CD14-positive monocyte (primary cell): ENCODE measurements around the gene MYOM1. TPM values are rescaled to one million over a fixed set of nuclear protein-coding genes. Genes with fewer than 3 reads are reported as not detected.

Source experiments
- DNase-seq, 3 donors: peaks; one replicate each; pipeline ENCODE4 v3.0.0-alpha.2; 2011 to 2022
- H2AFZ ChIP-seq: 2 replicates; pipeline ENCODE4 v1.6.0; 2012; ENCODE audit warnings: mild to moderate bottlenecking, low read depth, low read length, inconsistent platforms; ENCODE audit not compliant: insufficient read depth, poor library complexity, severe bottlenecking
- H3K27ac ChIP-seq, 2 donors: 1 replicate in 1 of 2; 2 replicates in 1 of 2; pipeline ENCODE4 v1.5.1; 2012 to 2013; ENCODE audit warnings: low read length in 2 of 2, control low read depth in 1 of 2, inconsistent platforms in 1 of 2, low read depth in 1 of 2, mild to moderate bottlenecking in 1 of 2
- H3K27me3 ChIP-seq, 2 donors: one replicate each; pipeline versions ENCODE4 v1.6.0 to v1.6.1; 2011 to 2013; ENCODE audit warnings: low read length in 2 of 2; ENCODE audit not compliant: control insufficient read depth in 2 of 2, insufficient read depth in 2 of 2
- H3K36me3 ChIP-seq, 2 donors: replicated peaks in 1 of 2; 1 replicate in 1 of 2; 2 replicates in 1 of 2; pipeline versions ENCODE4 v1.5.1 to v1.6.1; 2012 to 2013; ENCODE audit warnings: low read length in 2 of 2, control low read depth in 1 of 2, inconsistent platforms in 1 of 2, mild to moderate bottlenecking in 1 of 2; ENCODE audit not compliant: insufficient read depth in 2 of 2, control insufficient read depth in 1 of 2
- H3K4me1 ChIP-seq, 2 donors: 1 replicate in 1 of 2; 2 replicates in 1 of 2; pipeline versions ENCODE4 v1.5.1 to v1.6.1; 2012 to 2013; ENCODE audit warnings: low read length in 2 of 2, control low read depth in 1 of 2, inconsistent platforms in 1 of 2, mild to moderate bottlenecking in 1 of 2, moderate library complexity in 1 of 2; ENCODE audit not compliant: insufficient read depth in 2 of 2, control insufficient read depth in 1 of 2
- H3K4me2 ChIP-seq: replicated peaks from 2 replicates; pipeline ENCODE3; 2012; ENCODE audit warnings: low read length, moderate library complexity, mild to moderate bottlenecking; ENCODE audit not compliant: poor library complexity, severe bottlenecking; ENCODE audit errors: extremely low read depth
- H3K4me3 ChIP-seq, 3 experiments: fragments of 200-600 bp in 1 of 3; sonication (generic) in 1 of 3; replicated peaks in 1 of 3; 1 replicate in 2 of 3; 2 replicates in 1 of 3; pipeline ENCODE4 v1.5.1; 2011 to 2013; ENCODE audit warnings: low read length in 3 of 3, mild to moderate bottlenecking in 3 of 3, control low read depth in 2 of 3, low read depth in 2 of 3, inconsistent platforms in 1 of 3, moderate library complexity in 1 of 3
- H3K79me2 ChIP-seq: 2 replicates; pipeline ENCODE4 v1.6.0; 2012; ENCODE audit warnings: mild to moderate bottlenecking, control low read depth, inconsistent platforms, low read length, moderate library complexity; ENCODE audit not compliant: insufficient read depth
- H3K9ac ChIP-seq: 2 replicates; pipeline ENCODE4 v1.6.0; 2017; ENCODE audit warnings: low read length, mild to moderate bottlenecking; ENCODE audit not compliant: insufficient read depth, poor library complexity, severe bottlenecking
- H3K9me3 ChIP-seq, 2 donors: replicated peaks in 1 of 2; 1 replicate in 1 of 2; 2 replicates in 1 of 2; pipeline versions ENCODE4 v1.5.1 to v1.6.1; 2012 to 2013; ENCODE audit warnings: low read length in 2 of 2, control low read depth in 1 of 2; ENCODE audit not compliant: control insufficient read depth in 1 of 2, insufficient read depth in 1 of 2
- H4K20me1 ChIP-seq: 2 replicates; pipeline ENCODE4 v1.6.0; 2012; ENCODE audit warnings: mild to moderate bottlenecking, low read length, control low read depth, moderate library complexity; ENCODE audit not compliant: insufficient read depth
- H3K27ac Mint-ChIP-seq, 7 donors: one replicate each; pipeline ENCODE4 v1.8.0; 2020; ENCODE audit warnings: mild to moderate bottlenecking in 7 of 7, mixed read lengths in 7 of 7, moderate library complexity in 6 of 7, inconsistent platforms in 2 of 7
- H3K27me3 Mint-ChIP-seq, 3 donors: one replicate each; pipeline ENCODE4 v1.8.0; 2021 to 2022; ENCODE audit warnings: low read depth in 3 of 3, mild to moderate bottlenecking in 3 of 3, mixed read lengths in 3 of 3, moderate library complexity in 3 of 3, inconsistent platforms in 1 of 3
- H3K36me3 Mint-ChIP-seq, 2 donors: one replicate each; pipeline ENCODE4 v1.8.0; 2020; ENCODE audit warnings: mixed read lengths in 2 of 2, inconsistent platforms in 1 of 2, mild to moderate bottlenecking in 1 of 2
- H3K4me1 Mint-ChIP-seq: one replicate; pipeline ENCODE4 v1.8.0; 2020; ENCODE audit warnings: mild to moderate bottlenecking, mixed read lengths
- H3K4me3 Mint-ChIP-seq, 2 donors: one replicate each; pipeline ENCODE4 v1.8.0; 2020; ENCODE audit warnings: mild to moderate bottlenecking in 2 of 2, mixed read lengths in 2 of 2, moderate library complexity in 1 of 2
- H3K9me3 Mint-ChIP-seq, 7 donors: one replicate each; pipeline ENCODE4 v1.8.0; 2020 to 2022; ENCODE audit warnings: mixed read lengths in 7 of 7, mild to moderate bottlenecking in 6 of 7, moderate library complexity in 6 of 7, inconsistent platforms in 2 of 7
- WGBS: methylation state at CpG from one replicate; pipeline ENCODE4 v1.1.5; 2013; ENCODE audit warnings: missing lambda C conversion rate; ENCODE audit not compliant: insufficient coverage; 5-methylcytosine and 5-hydroxymethylcytosine counted together
- intact Hi-C, 2 donors: fragments of 100-400 bp; cut with micrococcal nuclease; formaldehyde crosslinking; loops; one replicate each; pipeline versions ENCODE4 v1.15.0 to v1.15.1; 2023
- polyA plus RNA-seq, 3 donors: library from polyadenylated mRNA; depleted of rRNA in 1 of 3; unstranded in 2 of 3; stranded (reverse) in 1 of 3; fragments of 300-500 nt in 2 of 3; fragments of >200 nt in 1 of 3; fragmentation: Illumina TruSeq in 2 of 3; gene quantifications; 1 replicate in 2 of 3; 2 replicates in 1 of 3; pipeline ENCODE4 v1.2.3, GENCODE V29; 2012 to 2021
- TF ChIP-seq, protein P1 (sequence below): fragments of 200-600 bp; IDR thresholded peaks from one replicate; pipeline ENCODE4 v1.8.0; 2022; ENCODE audit warnings: antibody characterized with exemption, mild to moderate bottlenecking

MYOM1 gene
- polyA plus RNA-seq, 3 donors: 0.05 to 0.95 (median 0.22) TPM

- Mint-ChIP-seq H3K36me3 (no peaks in the 10 kb centered on the region), H3K27me3 (peaks cover 0 to 2% (median 2%) of the 10 kb centered on the region in 3 donors), H3K9me3 (peaks cover 0 to 1% (median 0%) of the 10 kb centered on the region in 7 donors), H3K4me3 (no peak overlapping the region), H3K27ac (peak overlapping the region in 2 of 7 donors; percentile 26 to 38), H3K4me1 (peaks cover 32% of the 10 kb centered on the region)
- Histone ChIP-seq H2AFZ (no peak overlapping the region), H3K4me3 (no peak overlapping the region), H3K79me2 (no peaks in the 10 kb centered on the region), H3K4me2 (no peak overlapping the region), H3K9me3 (no peaks in the 10 kb centered on the region), H3K27me3 (no peaks in the 10 kb centered on the region), H3K9ac (no peak overlapping the region), H3K4me1 (no peaks in the 10 kb centered on the region), H3K36me3 (no peaks in the 10 kb centered on the region), H4K20me1 (no peaks in the 10 kb centered on the region), H3K27ac (no peak overlapping the region)
- TF ChIP-seq, protein P1, sequence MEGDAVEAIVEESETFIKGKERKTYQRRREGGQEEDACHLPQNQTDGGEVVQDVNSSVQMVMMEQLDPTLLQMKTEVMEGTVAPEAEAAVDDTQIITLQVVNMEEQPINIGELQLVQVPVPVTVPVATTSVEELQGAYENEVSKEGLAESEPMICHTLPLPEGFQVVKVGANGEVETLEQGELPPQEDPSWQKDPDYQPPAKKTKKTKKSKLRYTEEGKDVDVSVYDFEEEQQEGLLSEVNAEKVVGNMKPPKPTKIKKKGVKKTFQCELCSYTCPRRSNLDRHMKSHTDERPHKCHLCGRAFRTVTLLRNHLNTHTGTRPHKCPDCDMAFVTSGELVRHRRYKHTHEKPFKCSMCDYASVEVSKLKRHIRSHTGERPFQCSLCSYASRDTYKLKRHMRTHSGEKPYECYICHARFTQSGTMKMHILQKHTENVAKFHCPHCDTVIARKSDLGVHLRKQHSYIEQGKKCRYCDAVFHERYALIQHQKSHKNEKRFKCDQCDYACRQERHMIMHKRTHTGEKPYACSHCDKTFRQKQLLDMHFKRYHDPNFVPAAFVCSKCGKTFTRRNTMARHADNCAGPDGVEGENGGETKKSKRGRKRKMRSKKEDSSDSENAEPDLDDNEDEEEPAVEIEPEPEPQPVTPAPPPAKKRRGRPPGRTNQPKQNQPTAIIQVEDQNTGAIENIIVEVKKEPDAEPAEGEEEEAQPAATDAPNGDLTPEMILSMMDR: no peak
- intact Hi-C loops: no loop called here
- WGBS: 98% methylated on average over 5 of the region's 6 CpGs
- DNase-seq: no peak
Measured at GRCh38 chr18:3058328-3059191, 161.2 kb downstream of the MYOM1 start.

- Histone ChIP-seq H2AFZ (no peak overlapping the region), H3K9ac (no peak overlapping the region), H3K27me3 (no peaks in the 10 kb centered on the region), H3K9me3 (no peaks in the 10 kb centered on the region), H3K4me3 (no peak overlapping the region), H4K20me1 (no peaks in the 10 kb centered on the region), H3K4me2 (no peak overlapping the region), H3K36me3 (no peaks in the 10 kb centered on the region), H3K27ac (no peak overlapping the region), H3K79me2 (no peaks in the 10 kb centered on the region), H3K4me1 (peaks cover 2% of the 10 kb centered on the region in 2 donors)
- TF ChIP-seq, protein P1: no peak
- peaks cover 0 to 4% (median 2%) of the 10 kb centered on the region in 7 donors for H3K9me3 Mint-ChIP-seq
- 96% methylated on average over 3 of the region's 4 CpGs for WGBS
- peaks cover 31% of the 10 kb centered on the region for H3K4me1 Mint-ChIP-seq
- intact Hi-C loops: no loop called here
- peaks cover 0 to 2% (median 2%) of the 10 kb centered on the region in 3 donors for H3K27me3 Mint-ChIP-seq
- no peak overlapping the region for H3K27ac Mint-ChIP-seq
- H3K4me3 Mint-ChIP-seq: no peak overlapping the region
- no peak for DNase-seq
- H3K36me3 Mint-ChIP-seq: no peaks in the 10 kb centered on the region
Measured at GRCh38 chr18:3057526-3057925, 162.2 kb downstream of the MYOM1 start.
